Putamen (tissue), 1 donor: ENCODE data around the gene TBL2.
"Not testable (repeated sequence)": the region's sequence is repeated elsewhere in the genome, so short reads cannot be mapped to it uniquely, and the experiment has no call there.

Experiments used
- DNase-seq: peaks from one replicate; pipeline ENCODE4 v3.0.0-alpha.2; 2016; ENCODE audit warnings: low spot score

TBL2 gene

GRCh38 chr7:73605601-73606220 lies 27.3 kb upstream of the TBL2 start:
- DNase-seq, result no peak

DNA sequence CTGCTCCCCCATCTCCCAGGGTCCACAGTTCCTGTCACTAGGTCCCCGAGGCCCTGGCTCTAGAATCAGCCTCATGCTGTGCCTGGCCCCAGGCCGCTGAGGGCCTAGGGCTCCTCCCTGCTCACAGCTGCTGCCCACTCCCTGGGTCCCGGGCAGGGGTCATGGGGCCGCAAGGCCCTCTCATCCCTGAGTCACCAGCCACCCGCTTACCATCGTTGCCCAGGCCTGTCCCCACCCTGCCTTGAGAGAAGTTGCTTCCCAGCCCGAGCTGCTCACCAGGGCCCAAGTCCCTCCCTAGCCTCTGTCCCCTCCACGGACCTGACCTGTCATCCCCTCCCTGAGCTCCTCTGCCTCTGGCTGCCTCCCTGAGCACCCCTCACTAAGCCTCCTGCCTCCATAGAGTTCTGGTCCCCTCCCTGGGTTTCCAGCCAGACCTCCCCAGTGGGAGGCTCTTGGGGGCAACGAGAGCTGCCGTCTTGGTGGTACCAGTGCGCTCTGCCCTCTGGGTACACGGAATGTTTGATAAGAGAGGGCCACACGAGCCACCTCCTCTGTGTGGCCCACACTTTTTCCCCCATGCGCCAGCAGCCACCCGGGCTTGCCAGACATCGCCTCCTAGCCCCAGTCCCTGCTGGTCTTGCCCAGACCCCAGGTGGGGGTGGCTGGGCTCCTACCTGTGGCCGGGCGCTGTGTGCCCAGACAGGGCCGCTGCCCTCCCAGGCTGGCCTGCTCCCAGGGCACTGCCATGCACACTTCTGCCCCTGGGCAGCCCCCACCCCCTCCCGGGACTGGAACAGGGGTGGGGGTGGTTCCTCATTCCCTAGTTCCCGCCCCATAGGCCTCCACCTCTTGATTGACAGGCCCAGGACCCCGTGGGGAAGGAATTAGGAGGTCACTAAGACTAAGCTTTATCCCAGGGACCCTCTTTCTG lies 24.6 kb upstream of the TBL2 start:
- DNase-seq, result no peak

DNA sequence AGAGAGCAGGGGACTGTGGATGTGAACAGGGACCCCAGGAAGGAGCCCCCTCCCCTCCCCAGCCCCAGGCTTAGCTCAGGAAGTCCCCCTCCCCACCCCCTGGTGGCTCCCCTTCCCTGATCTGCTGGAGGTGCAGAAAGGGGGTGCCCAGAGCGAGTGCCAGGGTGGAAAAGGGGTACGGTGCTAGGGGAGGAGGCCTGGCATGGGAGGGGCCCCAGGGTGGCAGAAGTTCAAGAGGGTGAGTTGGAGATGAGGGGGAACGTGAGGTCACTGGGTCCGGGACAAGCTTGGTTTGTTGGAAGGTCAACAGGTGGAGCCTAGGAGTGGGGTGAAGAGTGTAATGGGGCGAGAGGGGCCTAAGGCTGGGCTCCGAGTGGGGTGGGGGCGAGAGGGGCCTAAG lies 21.5 kb upstream of the TBL2 start:
- no peak for DNase-seq

GRCh38 chr7:73599151-73599882 lies 20.9 kb upstream of the TBL2 start:
- DNase-seq, result no peak

DNA sequence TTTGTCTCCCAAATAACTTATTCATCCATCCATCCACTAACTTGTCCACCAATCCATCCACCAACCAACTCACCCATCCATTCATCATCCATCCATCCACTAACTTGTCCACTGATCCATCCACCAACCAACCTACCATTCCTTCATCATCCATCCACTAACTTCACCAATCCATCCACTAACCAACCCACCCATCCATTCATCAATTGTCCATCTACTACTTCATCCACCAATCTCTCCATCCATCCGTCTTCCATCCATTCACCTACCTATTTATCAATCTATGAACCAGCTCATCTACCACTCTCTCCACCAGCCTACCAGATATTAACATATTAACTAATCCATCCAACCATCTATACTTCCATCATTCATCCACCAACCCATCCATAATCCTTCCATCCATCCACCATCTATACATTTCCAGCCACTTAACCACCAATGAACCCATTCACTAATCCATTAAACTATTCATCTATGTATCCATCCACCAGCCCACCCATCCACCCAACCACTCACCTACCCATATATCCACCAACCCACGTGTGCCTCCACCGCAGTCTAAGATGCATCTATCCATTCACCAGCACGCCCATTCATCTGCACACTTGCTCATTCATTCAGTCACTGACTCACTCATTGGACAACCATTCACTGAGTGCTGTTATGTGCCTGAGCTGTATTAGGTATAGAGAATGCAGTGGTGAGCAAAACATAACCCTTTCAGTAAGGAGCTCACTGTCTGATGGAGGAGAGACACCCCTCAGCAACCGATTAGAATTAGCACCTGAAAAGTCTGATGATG lies 19.8 kb upstream of the TBL2 start:
- DNase-seq, result no peak

GRCh38 chr7:73596191-73597065 lies 18.0 kb upstream of the TBL2 start:
- DNase-seq, result no peak

DNA sequence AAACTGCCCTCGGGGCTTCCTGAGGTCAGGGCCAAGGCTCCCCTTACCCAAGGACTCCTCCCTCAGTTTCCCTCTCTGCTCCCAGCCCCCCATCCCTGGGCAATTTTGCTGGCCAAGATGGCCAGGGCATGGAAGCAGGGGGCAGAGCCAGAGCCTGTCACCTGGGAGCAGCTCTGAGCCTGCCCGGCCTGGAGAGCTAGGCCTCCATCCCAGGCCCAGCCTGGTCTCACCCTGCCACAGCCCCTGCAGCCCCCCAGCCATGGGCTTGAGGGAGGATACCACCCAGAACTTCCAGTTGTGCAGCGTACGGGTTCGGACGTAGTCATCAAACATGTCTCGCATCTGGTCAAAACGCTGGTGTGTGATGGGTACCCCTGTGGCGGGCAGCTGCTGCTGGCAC lies 17.0 kb upstream of the TBL2 start:
- DNase-seq, result no peak

GRCh38 chr7:73593207-73594045 lies 15.0 kb upstream of the TBL2 start:
- no peak for DNase-seq

DNA sequence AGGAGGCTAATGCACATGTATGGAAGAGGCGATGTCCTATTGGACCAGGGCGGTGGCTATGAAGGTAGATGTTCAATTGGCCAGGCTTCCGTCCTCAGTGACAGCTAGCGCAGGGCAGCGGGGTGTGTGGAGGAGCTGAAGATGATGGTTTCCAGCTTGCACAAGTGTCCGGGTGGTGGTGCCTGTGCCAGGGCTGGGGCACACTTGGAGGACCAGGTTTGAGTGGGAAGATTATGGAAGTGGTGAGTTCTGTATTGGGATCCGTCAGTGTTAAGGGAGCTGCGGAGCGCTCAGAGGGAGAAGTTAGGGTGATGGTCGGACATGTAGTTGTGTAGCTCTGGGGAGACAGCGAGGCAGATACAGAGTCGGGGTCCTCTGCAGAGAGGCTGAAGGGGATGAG lies 8.5 kb upstream of the TBL2 start:
- DNase-seq, result no peak

GRCh38 chr7:73585196-73585595 lies 6.8 kb upstream of the TBL2 start:
- no peak for DNase-seq

DNA sequence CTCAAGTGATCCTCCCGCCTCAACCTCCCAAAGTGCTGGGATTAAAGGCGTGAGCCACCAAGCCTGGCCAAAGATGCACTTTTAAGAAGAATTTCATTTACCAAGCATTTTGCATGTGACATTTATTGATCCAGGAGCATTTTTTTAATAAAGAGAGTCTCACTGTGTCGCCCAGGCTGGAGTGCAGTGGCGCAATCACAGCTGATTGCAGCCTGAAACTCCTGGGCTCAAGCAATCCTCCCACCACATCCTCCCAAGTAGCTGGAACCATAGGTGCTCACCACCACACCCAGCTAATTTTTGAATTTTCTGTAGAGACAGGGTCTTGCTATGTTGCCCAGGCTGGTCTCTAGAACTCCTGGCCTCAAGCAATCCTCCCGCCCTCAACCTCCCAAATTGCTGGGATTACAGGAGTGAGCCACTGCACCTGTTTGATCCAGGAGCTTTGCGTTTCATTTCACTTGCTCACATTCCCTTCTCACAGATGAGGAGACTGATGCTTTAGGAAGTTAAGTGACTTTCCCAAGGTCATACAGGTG lies 4.4 kb upstream of the TBL2 start:
- DNase-seq, result no peak

GRCh38 chr7:73581006-73581405 lies 2.6 kb upstream of the TBL2 start:
- DNase-seq, result not testable (repeated sequence)

DNA sequence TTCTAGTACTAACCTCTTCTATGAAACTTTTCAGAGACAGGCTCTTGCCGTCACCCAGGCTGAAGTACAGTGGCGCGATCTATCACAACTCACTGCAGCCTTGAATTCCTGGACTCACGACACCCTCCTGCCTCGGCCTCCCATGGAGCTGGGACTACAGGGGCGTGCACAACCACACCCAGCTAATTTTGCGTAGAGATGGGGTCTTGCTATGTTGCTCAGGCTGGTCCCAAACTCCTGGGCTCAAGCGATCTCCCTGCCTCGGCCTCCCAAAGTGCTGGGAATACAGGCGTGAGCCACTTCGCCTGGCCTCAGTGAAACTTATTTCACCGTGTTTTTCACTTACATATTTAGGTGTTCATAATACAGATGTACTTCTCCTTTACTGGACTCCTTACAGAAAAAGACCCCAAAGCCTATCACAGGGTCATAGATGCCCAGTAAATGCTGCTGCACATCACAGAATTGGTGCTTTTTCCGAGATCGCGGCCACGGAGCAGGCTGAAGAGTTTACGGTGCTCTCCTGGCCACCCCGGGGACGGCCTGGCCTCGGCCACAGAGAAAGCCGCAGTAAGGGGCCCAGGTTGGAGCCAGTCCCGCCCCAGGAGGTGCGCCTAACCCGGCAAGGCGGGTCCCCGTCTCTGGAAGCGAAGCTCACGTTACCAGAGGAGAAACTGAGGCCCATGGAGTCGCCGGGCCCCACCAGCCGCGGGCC lies 595 bp downstream of the TBL2 start:
- DNase-seq, result no peak

DNA sequence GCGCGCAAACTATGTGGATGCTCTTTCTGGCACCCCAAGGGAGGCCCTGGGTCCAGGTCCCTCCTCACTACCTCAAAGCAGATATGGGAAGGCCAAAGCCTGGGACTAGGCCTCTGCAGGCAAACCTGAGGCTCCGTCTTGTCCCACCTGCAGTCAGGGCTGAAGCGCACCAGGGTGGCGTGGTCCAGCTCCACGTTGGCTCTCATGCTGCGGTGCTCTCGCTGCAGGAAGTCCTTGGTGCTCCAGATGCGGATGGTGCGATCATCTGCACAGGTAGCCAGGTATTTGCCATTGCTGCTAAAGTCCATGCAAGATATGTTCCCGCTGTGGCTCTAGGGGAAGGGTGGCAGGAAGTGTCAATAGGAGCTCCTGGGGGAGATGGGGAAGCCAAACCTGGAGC lies 4.6 kb downstream of the TBL2 start:
- no peak for DNase-seq

GRCh38 chr7:73573276-73573675 lies 5.1 kb downstream of the TBL2 start:
- no peak for DNase-seq

DNA sequence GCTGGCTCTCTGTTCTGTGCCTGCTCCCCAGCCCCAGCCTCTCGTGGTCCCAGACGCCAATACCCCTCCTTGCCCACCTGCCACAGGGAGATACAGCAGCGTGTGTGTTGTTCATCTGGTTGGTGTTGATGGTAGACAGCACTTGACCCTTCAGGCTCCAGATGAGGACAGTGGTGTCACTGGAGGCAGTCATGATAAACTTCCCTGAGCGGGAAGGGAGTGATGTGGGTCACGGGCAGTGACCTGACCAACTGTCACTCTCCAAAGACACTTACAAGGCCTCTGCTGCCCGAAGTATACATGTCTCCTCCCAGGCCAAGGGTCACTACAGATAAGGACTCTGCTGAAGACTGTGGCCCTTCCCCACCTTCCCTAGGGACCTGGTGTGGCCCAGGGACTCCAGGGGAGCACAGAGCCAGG lies 5.6 kb downstream of the TBL2 start:
- no peak for DNase-seq

DNA sequence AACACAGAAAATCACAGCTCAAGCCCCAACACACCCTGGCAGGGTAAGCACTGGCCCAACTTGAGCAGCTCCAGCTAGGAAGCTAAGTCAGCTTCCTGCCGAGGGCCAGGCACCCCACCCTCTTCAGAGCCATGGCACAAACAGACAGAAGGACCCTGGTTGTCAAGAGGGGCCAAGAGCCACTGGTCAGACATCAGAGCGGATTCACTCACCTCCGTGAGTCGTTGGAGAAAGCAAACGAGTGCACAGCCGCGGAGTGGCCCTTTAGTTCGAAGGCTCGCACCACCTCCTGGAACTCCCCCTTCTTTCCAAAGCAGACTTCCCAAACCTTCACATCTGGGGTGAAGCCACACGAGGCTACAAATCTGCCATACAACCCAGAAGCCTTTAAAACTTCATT lies 7.4 kb downstream of the TBL2 start:
- DNase-seq, result no peak

DNA sequence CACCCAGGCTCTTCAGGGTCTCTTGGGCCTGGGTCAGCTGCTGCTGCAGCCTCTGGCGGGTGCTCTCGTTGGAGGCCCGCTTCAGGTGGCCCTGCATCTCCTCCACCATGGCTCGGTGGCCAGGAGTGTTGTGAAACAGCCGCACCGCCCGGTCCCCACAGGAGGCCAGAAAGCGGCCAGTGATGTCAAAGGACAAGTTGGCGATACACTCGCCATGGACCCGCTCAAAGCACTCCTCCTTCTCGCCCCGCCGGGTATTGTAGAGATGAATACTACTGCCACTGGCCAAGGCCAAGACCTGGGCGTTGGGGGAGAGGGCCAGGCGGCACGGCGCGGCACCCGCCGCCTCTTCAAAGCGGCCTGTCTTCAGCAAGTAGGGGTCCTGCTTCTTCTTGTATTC lies 7.9 kb downstream of the TBL2 start:
- no peak for DNase-seq

DNA sequence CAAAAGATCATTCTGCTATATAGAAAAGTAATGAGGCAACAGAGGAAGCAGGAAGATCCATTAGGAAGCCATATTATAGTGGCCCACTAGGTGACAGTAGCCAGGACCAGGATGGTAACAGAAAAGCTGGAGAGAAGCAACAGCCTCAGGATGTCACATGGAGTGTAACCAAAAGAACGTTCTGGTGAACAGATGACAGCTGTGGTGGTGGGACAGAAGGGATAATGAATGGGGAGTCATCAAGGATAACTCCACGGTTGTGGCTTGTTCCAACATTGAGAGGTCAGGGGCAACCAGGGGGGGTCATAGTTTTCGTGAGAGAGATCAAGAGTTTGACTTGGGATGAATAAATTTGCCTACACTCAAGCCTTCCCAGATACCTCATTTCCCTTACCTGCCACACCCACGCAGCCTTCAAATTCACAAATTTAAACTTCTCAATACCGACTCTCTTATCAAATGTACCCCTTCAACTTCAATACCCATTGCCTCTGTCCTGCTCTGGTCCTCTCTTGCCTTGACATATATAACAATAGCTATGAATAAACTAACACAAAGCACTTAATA lies 9.3 kb downstream of the TBL2 start:
- DNase-seq, result no peak
